Cerebellar cortex (tissue), 1 donor: Measurements from ENCODE around the gene FHOD3.

Experiments
- DNase-seq: peaks from one replicate; pipeline ENCODE4 v3.0.0-alpha.2; 2015; ENCODE audit warnings: low spot score

Gene FHOD3

GRCh38 chr18:36667811-36668210 is 370.3 kb downstream of the FHOD3 start:
- no peak for DNase-seq

- no peak for DNase-seq
Measured at GRCh38 chr18:36668349-36668748, 370.8 kb downstream of the FHOD3 start.

- no peak for DNase-seq
Measured at GRCh38 chr18:36672437-36673344, 375.2 kb downstream of the FHOD3 start.

- no peak for DNase-seq
Measured at GRCh38 chr18:36673452-36673851, 375.9 kb downstream of the FHOD3 start.

GRCh38 chr18:36675076-36675475 is 377.6 kb downstream of the FHOD3 start:
- DNase-seq = no peak

- no peak for DNase-seq
Measured at GRCh38 chr18:36675542-36675941, 378.0 kb downstream of the FHOD3 start.

GRCh38 chr18:36676629-36677028 is 379.1 kb downstream of the FHOD3 start:
- no peak for DNase-seq

- DNase-seq = no peak
Measured at GRCh38 chr18:36680042-36680441, 382.5 kb downstream of the FHOD3 start.

- DNase-seq = no peak
Measured at GRCh38 chr18:36685580-36685979, 388.1 kb downstream of the FHOD3 start.

- DNase-seq = peak; percentile 59
Measured at GRCh38 chr18:36688020-36688965, 390.8 kb downstream of the FHOD3 start.

- no peak for DNase-seq
Measured at GRCh38 chr18:36692371-36692770, 394.9 kb downstream of the FHOD3 start.

- no peak for DNase-seq
Measured at GRCh38 chr18:36692921-36693332, 395.4 kb downstream of the FHOD3 start.

GRCh38 chr18:36693931-36694620 is 396.6 kb downstream of the FHOD3 start:
- DNase-seq = no peak

GRCh38 chr18:36695806-36696205 is 398.3 kb downstream of the FHOD3 start:
- no peak for DNase-seq

- DNase-seq = no peak
Measured at GRCh38 chr18:36697905-36698304, 400.4 kb downstream of the FHOD3 start.

- no peak for DNase-seq
Measured at GRCh38 chr18:36700955-36701354, 403.4 kb downstream of the FHOD3 start.

GRCh38 chr18:36702401-36703013 is 405.0 kb downstream of the FHOD3 start:
- DNase-seq = no peak

GRCh38 chr18:36704156-36704555 is 406.6 kb downstream of the FHOD3 start:
- DNase-seq = no peak

GRCh38 chr18:36706134-36706881 is 408.8 kb downstream of the FHOD3 start:
- no peak for DNase-seq

GRCh38 chr18:36708366-36708765 is 410.9 kb downstream of the FHOD3 start:
- no peak for DNase-seq

GRCh38 chr18:36709315-36709714 is 411.8 kb downstream of the FHOD3 start:
- no peak for DNase-seq
